ENCODE data around the gene ZNF436. TPM values are rescaled to one million over a fixed set of nuclear protein-coding genes. Genes with fewer than 3 reads are reported as not detected.

ZNF436 gene
- total RNA-seq, 1 experiment from 2014 or later = 0.52 TPM

GRCh38 chr1:23341931-23342692 is 27.5 kb downstream of the ZNF436 start:
- H3K4me1 ChIP-seq (ENCODE audit: insufficient read depth, low read length) = peaks cover 3% of the 10 kb centered on the region; the same call in 1 of the 2 replicates
- no peak overlapping the region for H3K18ac ChIP-seq (ENCODE audit: insufficient read length, low read depth, low read length)
- no peak overlapping the region for H3K4ac ChIP-seq (ENCODE audit: low read depth, low read length)
- Mint-ChIP-seq H3K9me3 (no peaks in the 10 kb centered on the region), H3K36me3 (ENCODE audit: insufficient read depth in 1 of 3, low read depth in 3 of 3) (peaks cover 11 to 23% (median 17%) of the 10 kb centered on the region in 3 experiments), H3K27me3 (ENCODE audit: low read depth) (peaks cover 21% of the 10 kb centered on the region), H3K4me3 (peak overlapping the region; percentile 94 to 97), H3K27ac (no peak overlapping the region; a peak in 1 of 7 replicates), H3K4me1 (peaks cover 39% of the 10 kb centered on the region in 2 experiments)
- peaks cover 2% of the 10 kb centered on the region; the same call in 1 of the 2 replicates for H3K27me3 ChIP-seq (ENCODE audit: insufficient read depth, low read length)
- no peak overlapping the region for H3K56ac ChIP-seq (ENCODE audit: insufficient read length, low read depth, low read length)
- H3K79me1 ChIP-seq (ENCODE audit: insufficient read depth, low read depth, low read length, poor library complexity, severe bottlenecking) = peaks cover 5% of the 10 kb centered on the region
- H2BK5ac ChIP-seq (ENCODE audit: insufficient read length, low read length) = no peak overlapping the region
- no peak overlapping the region for H2BK15ac ChIP-seq (ENCODE audit: low read depth, low read length)
- no peak overlapping the region for H2BK20ac ChIP-seq (ENCODE audit: low read depth, low read length, poor library complexity, severe bottlenecking)
- no peak overlapping the region for H3T11ph ChIP-seq (ENCODE audit: low read length)
- no peak overlapping the region for H3K23ac ChIP-seq (ENCODE audit: insufficient read length, low read depth, low read length)
- no peak overlapping the region for H4K8ac ChIP-seq (replicated peaks; ENCODE audit: insufficient read length, low read depth, low read length)
- no CpG with 5 or more reads among the region's 10 CpGs for WGBS (ENCODE audit: extremely low coverage, insufficient read length, low lambda C conversion rate)
- H2BK12ac ChIP-seq (ENCODE audit: insufficient read length, low read depth, low read length) = no peak overlapping the region
- H3K79me2 ChIP-seq (ENCODE audit: insufficient read depth, low read length) = peaks cover 44% of the 10 kb centered on the region; the same call in 1 of the 2 replicates
- no peak overlapping the region for H2BK120ac ChIP-seq (ENCODE audit: low read depth, low read length, poor library complexity, severe bottlenecking)
- no peak overlapping the region for H4K91ac ChIP-seq (ENCODE audit: insufficient read length, low read depth, low read length)
- no peak for TF ChIP-seq CTCF (conservative IDR thresholded peaks at IDR 0.05)
- H2AFZ ChIP-seq (ENCODE audit: low read length) = no peak overlapping the region
- no peaks in the 10 kb centered on the region for H4K20me1 ChIP-seq (ENCODE audit: control insufficient read depth, insufficient read depth, insufficient read length)
- no peak overlapping the region for H4K5ac ChIP-seq (ENCODE audit: insufficient read length, low read depth, low read length)
- H3K9ac ChIP-seq (ENCODE audit: extremely low read depth, insufficient read length, low read length) = peak overlapping the region; percentile 20
- DNase-seq = no peak
- H3K27ac ChIP-seq (ENCODE audit: insufficient read length, low read depth, low read length) = no peak overlapping the region
- no peaks in the 10 kb centered on the region for H3K9me3 ChIP-seq (ENCODE audit: control insufficient read depth, low read depth, low read length)
- no peak overlapping the region for H2AK5ac ChIP-seq (ENCODE audit: insufficient read length, low read length)
- peaks cover 11% of the 10 kb centered on the region for H3K23me2 ChIP-seq (ENCODE audit: insufficient read length, low read depth, low read length, poor library complexity, severe bottlenecking)
- no peak overlapping the region for H3K14ac ChIP-seq (ENCODE audit: insufficient read depth, low read length)
- peak overlapping the region; percentile 89 for H3K4me2 ChIP-seq (ENCODE audit: insufficient read depth, insufficient read length, low read length)

All from H9 (cell line).